Type B pancreatic cell (in vitro differentiated cells): ENCODE data around the gene KRTAP5-7. TPM values are rescaled to one million over a fixed set of nuclear protein-coding genes. Genes with fewer than 3 reads are reported as not detected.

Experiments
- DNase-seq: peaks from one replicate; pipeline ENCODE4 v3.0.0; 2021; ENCODE audit warnings: mixed read lengths; ENCODE audit not compliant: unreplicated experiment; ENCODE audit errors: extremely low spot score
- H3K27ac Mint-ChIP-seq: 2 replicates; pipeline ENCODE4 v1.8.0; 2021; ENCODE audit warnings: mild to moderate bottlenecking, mixed read lengths
- H3K27me3 Mint-ChIP-seq: 2 replicates; pipeline ENCODE4 v1.8.0; 2021; ENCODE audit warnings: mixed read lengths
- H3K36me3 Mint-ChIP-seq: 2 replicates; pipeline ENCODE4 v1.8.0; 2021; ENCODE audit warnings: mixed read lengths
- H3K4me1 Mint-ChIP-seq: one replicate; pipeline ENCODE4 v1.8.0; 2021; ENCODE audit warnings: mixed read lengths; ENCODE audit not compliant: unreplicated experiment
- H3K4me3 Mint-ChIP-seq: 2 replicates; pipeline ENCODE4 v1.8.0; 2021; ENCODE audit warnings: mild to moderate bottlenecking, mixed read lengths
- H3K9me3 Mint-ChIP-seq: 2 replicates; pipeline ENCODE4 v1.8.0; 2021; ENCODE audit warnings: mixed read lengths
- CTCF ChIP-seq: fragments of 200-600 bp; sonication (generic); conservative IDR thresholded peaks from 2 replicates; pipeline ENCODE4 v1.5.0; 2021; ENCODE audit warnings: antibody characterized with exemption, mild to moderate bottlenecking
- total RNA-seq: library from RNA; stranded (reverse); gene quantifications from 2 replicates; pipeline ENCODE4 v1.2.1, GENCODE V29; 2021; ENCODE audit warnings: low replicate concordance

The KRTAP5-7 gene
- total RNA-seq, 1 donor from 2014 or later = not detected

DNA sequence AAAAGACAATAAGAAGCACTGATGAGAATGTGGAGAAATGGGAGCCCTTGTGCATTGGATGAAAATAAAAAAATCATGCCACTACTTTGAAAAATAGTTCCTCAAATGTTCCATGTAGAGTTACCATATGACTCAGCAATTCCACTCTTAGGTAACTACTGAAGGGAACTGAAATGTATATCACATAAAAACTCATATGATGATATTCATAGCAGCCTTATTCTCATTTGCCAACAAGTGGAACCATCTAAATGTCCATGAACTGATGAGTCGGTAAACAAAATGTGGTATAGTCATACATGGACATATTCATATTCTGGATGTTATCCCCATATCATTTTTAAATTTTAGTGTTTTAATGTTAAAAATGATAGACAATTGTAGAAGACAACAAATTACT, 24.6 kb downstream of the KRTAP5-7 start:
- no peak for DNase-seq
- H3K36me3 Mint-ChIP-seq = no peaks in the 10 kb centered on the region

GRCh38 chr11:71554996-71555395, 27.9 kb downstream of the KRTAP5-7 start:
- Mint-ChIP-seq H3K9me3 (no peaks in the 10 kb centered on the region), H3K27ac (no peak overlapping the region), H3K27me3 (no peaks in the 10 kb centered on the region), H3K4me1 (no peaks in the 10 kb centered on the region), H3K4me3 (no peak overlapping the region), H3K36me3 (no peaks in the 10 kb centered on the region)
- DNase-seq = no peak
- TF ChIP-seq CTCF = no peak

More for the DNA sequence above, 24.6 kb downstream of the KRTAP5-7 start:
- H3K9me3 Mint-ChIP-seq = no peaks in the 10 kb centered on the region
- no peaks in the 10 kb centered on the region for H3K4me1 Mint-ChIP-seq
- H3K27ac Mint-ChIP-seq = no peak overlapping the region
- no peak overlapping the region for H3K4me3 Mint-ChIP-seq
- peaks cover 16% of the 10 kb centered on the region for H3K27me3 Mint-ChIP-seq
- no peak for TF ChIP-seq CTCF

DNA sequence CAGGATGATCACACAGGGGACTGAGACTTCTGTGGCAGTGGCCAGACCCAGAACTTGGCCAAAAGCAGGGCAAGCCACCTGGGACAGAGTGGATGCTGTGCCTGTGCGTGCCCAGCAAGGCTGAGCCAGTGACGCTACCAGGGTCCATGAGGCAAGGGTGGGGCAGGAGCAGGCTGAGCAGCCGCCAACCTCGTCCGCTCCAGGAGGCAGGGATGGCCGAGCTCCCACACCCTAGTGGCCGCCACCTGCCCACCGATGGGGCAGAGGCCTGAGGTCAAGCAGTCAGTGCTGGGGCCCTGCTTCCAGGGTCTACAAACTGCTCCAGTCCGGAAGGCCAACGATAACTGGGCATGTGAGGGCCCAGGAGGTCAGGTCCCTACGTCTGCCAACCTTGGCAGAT, 28.4 kb downstream of the KRTAP5-7 start:
- no peak overlapping the region for H3K4me3 Mint-ChIP-seq
- no peak for TF ChIP-seq CTCF
- no peak overlapping the region for H3K27ac Mint-ChIP-seq
- H3K4me1 Mint-ChIP-seq = no peaks in the 10 kb centered on the region
- no peaks in the 10 kb centered on the region for H3K36me3 Mint-ChIP-seq
- no peak for DNase-seq
- H3K27me3 Mint-ChIP-seq = no peaks in the 10 kb centered on the region
- H3K9me3 Mint-ChIP-seq = no peaks in the 10 kb centered on the region

- no peaks in the 10 kb centered on the region for H3K9me3 Mint-ChIP-seq
- DNase-seq = no peak
- no peaks in the 10 kb centered on the region for H3K4me1 Mint-ChIP-seq
- no peak for TF ChIP-seq CTCF
- H3K4me3 Mint-ChIP-seq = no peak overlapping the region
- no peak overlapping the region for H3K27ac Mint-ChIP-seq
- H3K27me3 Mint-ChIP-seq = no peaks in the 10 kb centered on the region
- no peaks in the 10 kb centered on the region for H3K36me3 Mint-ChIP-seq
Measured at GRCh38 chr11:71556018-71556417, 29.0 kb downstream of the KRTAP5-7 start.

- peaks cover 6% of the 10 kb centered on the region for H3K27me3 Mint-ChIP-seq
- no peak for DNase-seq
- H3K4me3 Mint-ChIP-seq = no peak overlapping the region
- H3K4me1 Mint-ChIP-seq = no peaks in the 10 kb centered on the region
- no peaks in the 10 kb centered on the region for H3K9me3 Mint-ChIP-seq
- H3K27ac Mint-ChIP-seq = no peak overlapping the region
- no peak for TF ChIP-seq CTCF
- H3K36me3 Mint-ChIP-seq = no peaks in the 10 kb centered on the region
Measured at GRCh38 chr11:71557257-71557656, 30.2 kb downstream of the KRTAP5-7 start.

DNA sequence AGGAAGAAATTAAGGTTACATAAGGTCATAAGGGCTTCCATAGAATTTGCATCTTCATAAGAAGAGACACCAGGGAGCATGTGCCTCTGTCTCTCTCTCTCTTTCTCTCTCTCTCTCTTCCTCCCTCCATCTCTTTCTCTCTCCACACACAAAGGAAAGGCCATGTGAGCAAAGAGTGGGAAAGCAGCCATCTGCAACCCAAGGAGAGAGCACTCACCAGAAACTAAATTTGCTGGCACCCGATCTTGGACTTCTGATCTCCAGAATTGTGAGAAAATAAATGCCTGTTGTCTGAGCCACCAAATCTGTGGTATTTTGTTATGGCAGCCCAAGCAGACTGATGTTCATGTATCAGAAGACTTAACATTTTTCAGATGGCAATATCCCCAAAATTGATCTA, 31.9 kb downstream of the KRTAP5-7 start:
- Mint-ChIP-seq H3K4me3 (no peak overlapping the region), H3K4me1 (no peaks in the 10 kb centered on the region)

More for the DNA sequence above, 31.9 kb downstream of the KRTAP5-7 start:
- TF ChIP-seq CTCF = no peak
- no peaks in the 10 kb centered on the region for H3K36me3 Mint-ChIP-seq
- H3K9me3 Mint-ChIP-seq = peaks cover 5% of the 10 kb centered on the region
- no peak overlapping the region for H3K27ac Mint-ChIP-seq
- peaks cover 13% of the 10 kb centered on the region for H3K27me3 Mint-ChIP-seq
- DNase-seq = no peak
